Measurements from ENCODE around the gene ARL2BP.

GRCh38 chr16:57251352-57251751 lies 6.3 kb downstream of the ARL2BP start:
- no peak for TF ChIP-seq EZH2phosphoT487 (IDR thresholded peaks at IDR 0.05; ENCODE audit: insufficient read depth, low read depth)
- no peak for TF ChIP-seq EZH2 (IDR thresholded peaks at IDR 0.05; ENCODE audit: insufficient read depth, poor library complexity, severe bottlenecking)

All from GM23248 (cell line).